Measurements from ENCODE around the gene ARFGAP1.

Gene ARFGAP1

GRCh38 chr20:63320041-63320511 is 47.5 kb downstream of the ARFGAP1 start:
- TF ChIP-seq YY1 (IDR thresholded peaks at IDR 0.05; ENCODE audit: insufficient read depth, insufficient read length) (no peak), ZNF274 (IDR thresholded peaks at IDR 0.05; ENCODE audit: low read depth, low read length) (no peak), SUZ12 (IDR thresholded peaks at IDR 0.05; ENCODE audit: extremely low read depth, insufficient read depth, insufficient read length) (no peak)

GRCh38 chr20:63320616-63321147 is 48.1 kb downstream of the ARFGAP1 start:
- Histone ChIP-seq H3K36me3 (ENCODE audit: insufficient read depth, insufficient read length, low read length) (no peaks in the 10 kb centered on the region), H3K27me3 (ENCODE audit: insufficient read depth, insufficient read length) (no peaks in the 10 kb centered on the region), H3K9me3 (ENCODE audit: insufficient read depth, low read length) (no peaks in the 10 kb centered on the region), H3K4me1 (ENCODE audit: insufficient read depth, insufficient read length) (peaks cover 8% of the 10 kb centered on the region), H3K9ac (ENCODE audit: insufficient read length, low read depth) (no peak overlapping the region), H3K4me3 (ENCODE audit: insufficient read length, low read depth) (no peak overlapping the region)
- no peak for DNase-seq (ENCODE audit: low read depth, low spot score)
- TF ChIP-seq ZNF274 (IDR thresholded peaks at IDR 0.05; ENCODE audit: low read depth, low read length) (no peak), YY1 (IDR thresholded peaks at IDR 0.05; ENCODE audit: insufficient read depth, insufficient read length) (no peak), SUZ12 (IDR thresholded peaks at IDR 0.05; ENCODE audit: extremely low read depth, insufficient read depth, insufficient read length) (no peak)

More at GRCh38 chr20:63320041-63320511, 47.5 kb downstream of the ARFGAP1 start:
- Histone ChIP-seq H3K27me3 (ENCODE audit: insufficient read depth, insufficient read length) (no peaks in the 10 kb centered on the region), H3K36me3 (ENCODE audit: insufficient read depth, insufficient read length, low read length) (no peaks in the 10 kb centered on the region), H3K9ac (ENCODE audit: insufficient read length, low read depth) (no peak overlapping the region), H3K4me3 (ENCODE audit: insufficient read length, low read depth) (no peak overlapping the region), H3K9me3 (ENCODE audit: insufficient read depth, low read length) (no peaks in the 10 kb centered on the region), H3K4me1 (ENCODE audit: insufficient read depth, insufficient read length) (peaks cover 11% of the 10 kb centered on the region)
- no peak for DNase-seq (ENCODE audit: low read depth, low spot score)

- H3K9me3 ChIP-seq (ENCODE audit: insufficient read depth, low read length) = no peaks in the 10 kb centered on the region
- H3K4me3 ChIP-seq (ENCODE audit: insufficient read length, low read depth) = no peak overlapping the region
- H3K36me3 ChIP-seq (ENCODE audit: insufficient read depth, insufficient read length, low read length) = no peaks in the 10 kb centered on the region
- H3K27me3 ChIP-seq (ENCODE audit: insufficient read depth, insufficient read length) = no peaks in the 10 kb centered on the region
- H3K9ac ChIP-seq (ENCODE audit: insufficient read length, low read depth) = no peak overlapping the region
- TF ChIP-seq ZNF274 (IDR thresholded peaks at IDR 0.05; ENCODE audit: low read depth, low read length) (no peak), YY1 (IDR thresholded peaks at IDR 0.05; ENCODE audit: insufficient read depth, insufficient read length) (no peak), SUZ12 (IDR thresholded peaks at IDR 0.05; ENCODE audit: extremely low read depth, insufficient read depth, insufficient read length) (no peak)
- peaks cover 9% of the 10 kb centered on the region for H3K4me1 ChIP-seq (ENCODE audit: insufficient read depth, insufficient read length)
- no peak for DNase-seq (ENCODE audit: low read depth, low spot score)
Observed at GRCh38 chr20:63321148-63321831, 48.7 kb downstream of the ARFGAP1 start.

GRCh38 chr20:63322146-63322932 is 49.7 kb downstream of the ARFGAP1 start:
- DNase-seq (ENCODE audit: low read depth, low spot score) = no peak
- Histone ChIP-seq H3K36me3 (ENCODE audit: insufficient read depth, insufficient read length, low read length) (no peaks in the 10 kb centered on the region), H3K27me3 (ENCODE audit: insufficient read depth, insufficient read length) (no peaks in the 10 kb centered on the region), H3K4me1 (ENCODE audit: insufficient read depth, insufficient read length) (peaks cover 9% of the 10 kb centered on the region), H3K4me3 (ENCODE audit: insufficient read length, low read depth) (no peak overlapping the region), H3K9ac (ENCODE audit: insufficient read length, low read depth) (no peak overlapping the region), H3K9me3 (ENCODE audit: insufficient read depth, low read length) (no peaks in the 10 kb centered on the region)
- no peak for TF ChIP-seq ZNF274 (IDR thresholded peaks at IDR 0.05; ENCODE audit: low read depth, low read length)
- no peak for TF ChIP-seq YY1 (IDR thresholded peaks at IDR 0.05; ENCODE audit: insufficient read depth, insufficient read length)
- no peak for TF ChIP-seq SUZ12 (IDR thresholded peaks at IDR 0.05; ENCODE audit: extremely low read depth, insufficient read depth, insufficient read length)

- Histone ChIP-seq H3K4me1 (ENCODE audit: insufficient read depth, insufficient read length) (peaks cover 9% of the 10 kb centered on the region), H3K9ac (ENCODE audit: insufficient read length, low read depth) (no peak overlapping the region), H3K4me3 (ENCODE audit: insufficient read length, low read depth) (no peak overlapping the region), H3K9me3 (ENCODE audit: insufficient read depth, low read length) (no peaks in the 10 kb centered on the region), H3K36me3 (ENCODE audit: insufficient read depth, insufficient read length, low read length) (no peaks in the 10 kb centered on the region), H3K27me3 (ENCODE audit: insufficient read depth, insufficient read length) (no peaks in the 10 kb centered on the region)
- DNase-seq (ENCODE audit: low read depth, low spot score) = no peak
- TF ChIP-seq SUZ12 (IDR thresholded peaks at IDR 0.05; ENCODE audit: extremely low read depth, insufficient read depth, insufficient read length) (no peak), ZNF274 (IDR thresholded peaks at IDR 0.05; ENCODE audit: low read depth, low read length) (no peak), YY1 (IDR thresholded peaks at IDR 0.05; ENCODE audit: insufficient read depth, insufficient read length) (no peak)
Observed at GRCh38 chr20:63322933-63323273, 50.3 kb downstream of the ARFGAP1 start.

- Histone ChIP-seq H3K27me3 (ENCODE audit: insufficient read depth, insufficient read length) (no peaks in the 10 kb centered on the region), H3K4me3 (ENCODE audit: insufficient read length, low read depth) (no peak overlapping the region), H3K9me3 (ENCODE audit: insufficient read depth, low read length) (no peaks in the 10 kb centered on the region), H3K36me3 (ENCODE audit: insufficient read depth, insufficient read length, low read length) (no peaks in the 10 kb centered on the region), H3K4me1 (ENCODE audit: insufficient read depth, insufficient read length) (peaks cover 9% of the 10 kb centered on the region), H3K9ac (ENCODE audit: insufficient read length, low read depth) (no peak overlapping the region)
- DNase-seq (ENCODE audit: low read depth, low spot score) = no peak
- no peak for TF ChIP-seq ZNF274 (IDR thresholded peaks at IDR 0.05; ENCODE audit: low read depth, low read length)
- no peak for TF ChIP-seq YY1 (IDR thresholded peaks at IDR 0.05; ENCODE audit: insufficient read depth, insufficient read length)
- TF ChIP-seq SUZ12 (IDR thresholded peaks at IDR 0.05; ENCODE audit: extremely low read depth, insufficient read depth, insufficient read length) = no peak
Observed at GRCh38 chr20:63323357-63323981, 50.9 kb downstream of the ARFGAP1 start.

Measured in NT2/D1 (cell line).